Right ventricle myocardium inferior (tissue), 1 donor: ENCODE measurements around the gene POP7. TPM values are rescaled to one million over a fixed set of nuclear protein-coding genes. Genes with fewer than 3 reads are reported as not detected.
"Not testable (repeated sequence)": the region's sequence is repeated elsewhere in the genome, so short reads cannot be mapped to it uniquely, and the experiment has no call there.

ENCODE experiments used
- ATAC-seq: fragments of 200-7000 bp; cut with Tn5 transposase; one replicate; pipeline ENCODE4 v1.9.1; 2020; ENCODE audit warnings: mild to moderate bottlenecking, moderate library complexity
- DNase-seq: peaks from one replicate; pipeline ENCODE4 v3.0.0; 2021; ENCODE audit errors: missing footprints
- intact Hi-C: fragments of 100-400 bp; cut with DNase I; formaldehyde crosslinking; loops from one replicate; pipeline ENCODE4 v1.11.0; 2022
- long read RNA-seq: library from polyadenylated mRNA; unstranded; transcript quantifications from one replicate; pipeline ENCODE4 v2.0.0, GENCODE V29; 2021
- total RNA-seq: library from RNA; stranded (reverse); fragmentation: NEBNext Ultra II Directional; extraction: Animal tissue kit (Norgen Biotek cat#: 25700); gene quantifications from one replicate; pipeline ENCODE4 v1.2.1, GENCODE V29; 2021
- donor health status: DM: no; HTN: yes; CAD: no; lungs with severe emphysema.

The POP7 gene
- total RNA-seq, result 29.2 TPM
- long read RNA-seq, transcript POP7-201 (2 exons, 927 nt), result major isoform, 14 of 16 reads
- long read RNA-seq, partial matches to known transcripts, result 0 of 16 reads
- long read RNA-seq, other reads (novel, unspliced or antisense), result 2 of 16 reads

DNA sequence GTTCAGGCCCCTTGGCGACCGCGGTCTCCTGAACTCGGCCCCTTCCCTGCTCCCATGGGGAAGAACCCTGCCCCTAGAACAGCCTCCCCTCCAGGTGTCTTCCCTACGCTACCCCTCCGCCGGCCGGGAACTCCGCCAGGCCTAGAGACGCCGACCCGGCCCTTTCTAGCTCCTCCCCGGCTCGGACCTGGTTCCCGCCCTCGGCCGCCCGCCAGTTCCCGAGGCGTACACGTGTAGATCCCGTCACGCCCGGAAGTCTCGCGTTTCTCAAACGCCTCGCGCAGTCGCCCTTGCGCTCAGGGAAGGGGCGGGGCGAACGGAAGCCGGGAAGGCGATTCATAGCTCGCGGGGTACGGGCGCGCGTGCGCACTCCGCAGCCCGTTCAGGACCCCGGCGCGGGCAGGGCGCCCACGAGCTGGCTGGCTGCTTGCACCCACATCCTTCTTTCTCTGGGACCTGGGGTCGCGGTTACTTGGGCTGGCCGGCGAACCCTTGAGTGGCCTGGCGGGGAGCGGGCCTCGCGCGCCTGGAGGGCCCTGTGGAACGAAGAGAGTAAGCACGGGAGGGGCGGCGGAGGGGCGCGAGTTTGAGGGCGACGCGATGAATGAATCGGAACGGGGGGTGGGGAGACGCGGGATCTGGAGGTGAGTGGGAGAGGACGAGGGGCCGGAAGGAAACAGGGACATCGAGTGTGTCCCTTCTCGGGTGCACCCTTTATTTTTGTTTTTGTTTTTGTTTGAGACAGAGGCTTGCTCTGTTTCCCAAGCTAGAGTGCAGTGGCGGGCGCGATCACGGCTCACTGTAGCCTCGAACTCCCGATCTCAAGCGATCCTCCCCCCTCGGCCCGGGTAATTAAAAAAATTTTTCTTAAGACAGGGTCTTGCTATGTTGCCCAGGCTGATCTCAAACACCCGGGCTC is at the start of gene POP7:
Gene POP7, plus strand, starts transcription at position 369 of the 919 bp plus-strand sequence. CDS start 710 bp downstream, outside the sequence.
- DNase-seq (peak; percentile 100), ATAC-seq (peak; percentile 98)
- intact Hi-C loops, result loop anchor here (5.0 kb wide), 1 partner anchor 146 kb away; the partner anchor contains the start of gene SLC12A9

GRCh38 chr7:100662194-100662776 is 43.6 kb upstream of the POP7 start:
- ATAC-seq, DNase-seq, intact Hi-C loops: not testable (repeated sequence)

DNA sequence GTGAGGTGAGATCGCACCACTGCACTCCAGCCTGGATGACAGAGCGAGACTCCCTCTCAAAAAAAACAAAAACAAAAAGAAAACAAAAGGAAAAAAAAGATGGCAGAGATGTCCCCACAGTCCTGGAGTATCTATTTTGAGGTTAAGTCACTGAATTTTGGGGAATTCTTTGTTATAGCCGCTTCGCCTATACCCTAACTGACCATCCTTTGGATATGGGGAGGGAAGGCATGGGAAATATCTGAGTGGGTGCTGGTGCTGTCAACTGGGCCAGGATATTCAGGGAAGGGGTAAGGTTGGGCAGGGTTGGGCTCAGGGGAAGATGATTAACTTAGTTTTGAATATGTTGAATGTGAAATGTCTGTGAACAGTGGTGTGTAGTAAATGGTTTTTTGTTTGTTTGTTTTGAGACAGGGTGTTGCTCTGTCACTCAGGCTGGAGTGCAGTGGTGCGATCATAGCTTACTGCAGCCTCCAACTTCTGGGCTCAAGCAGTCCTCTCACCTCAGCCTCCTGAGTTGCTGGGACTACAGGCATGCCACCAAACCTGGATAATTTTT is 40.7 kb upstream of the POP7 start:
- intact Hi-C loops, result no loop called here
- ATAC-seq (no peak), DNase-seq (no peak)

DNA sequence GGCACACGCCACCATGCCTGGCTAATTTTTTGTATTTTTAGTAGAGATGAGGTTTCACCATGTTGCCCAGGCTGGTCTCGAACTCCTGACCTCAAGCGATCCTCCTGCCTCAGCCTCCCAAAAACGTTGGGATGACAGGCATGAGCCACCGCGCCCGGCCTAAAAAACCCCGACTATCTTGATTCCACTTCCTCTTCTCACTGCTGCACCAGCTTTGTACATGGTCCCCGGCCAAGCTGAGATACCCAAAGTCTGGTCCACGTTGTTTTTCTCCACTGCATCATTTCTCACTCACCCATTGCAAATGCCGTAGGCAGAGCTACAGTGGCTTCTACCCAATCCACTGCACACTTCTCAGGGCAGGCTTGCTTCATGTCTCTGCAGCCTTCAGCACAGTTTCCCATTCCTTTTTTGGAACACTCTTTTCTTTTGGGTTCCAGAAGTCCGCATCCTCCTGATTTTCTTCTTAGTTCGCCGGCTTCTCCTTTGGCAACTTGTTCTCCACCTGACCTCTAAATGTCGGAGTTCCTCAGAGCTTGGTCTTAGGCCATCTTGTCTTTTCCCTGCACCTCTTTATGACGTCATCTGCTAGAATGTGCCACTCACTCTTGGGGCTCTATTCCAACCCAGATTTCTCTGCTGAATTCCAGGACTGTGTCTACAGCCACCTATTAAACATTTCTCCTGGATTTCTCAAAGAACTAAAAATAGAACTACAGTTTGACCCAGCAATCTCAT is 38.4 kb upstream of the POP7 start:
- intact Hi-C loops, result no loop called here
- ATAC-seq, result no peak
- no peak for DNase-seq

- ATAC-seq (no peak), DNase-seq (no peak)
- intact Hi-C loops, result no loop called here
These were observed 37.9 kb upstream of the POP7 start for GRCh38 chr7:100668069-100668449.

GRCh38 chr7:100669106-100669505 is 36.8 kb upstream of the POP7 start:
- ATAC-seq, intact Hi-C loops, DNase-seq: not testable (repeated sequence)

- DNase-seq (no peak), ATAC-seq (no peak)
- intact Hi-C loops, result loop anchor here (5.0 kb wide), 3 partner anchors 43 to 203 kb away; partner anchors contain the start of genes FBXO24 and LRCH4
These were observed 35.8 kb upstream of the POP7 start for GRCh38 chr7:100670074-100670473.

DNA sequence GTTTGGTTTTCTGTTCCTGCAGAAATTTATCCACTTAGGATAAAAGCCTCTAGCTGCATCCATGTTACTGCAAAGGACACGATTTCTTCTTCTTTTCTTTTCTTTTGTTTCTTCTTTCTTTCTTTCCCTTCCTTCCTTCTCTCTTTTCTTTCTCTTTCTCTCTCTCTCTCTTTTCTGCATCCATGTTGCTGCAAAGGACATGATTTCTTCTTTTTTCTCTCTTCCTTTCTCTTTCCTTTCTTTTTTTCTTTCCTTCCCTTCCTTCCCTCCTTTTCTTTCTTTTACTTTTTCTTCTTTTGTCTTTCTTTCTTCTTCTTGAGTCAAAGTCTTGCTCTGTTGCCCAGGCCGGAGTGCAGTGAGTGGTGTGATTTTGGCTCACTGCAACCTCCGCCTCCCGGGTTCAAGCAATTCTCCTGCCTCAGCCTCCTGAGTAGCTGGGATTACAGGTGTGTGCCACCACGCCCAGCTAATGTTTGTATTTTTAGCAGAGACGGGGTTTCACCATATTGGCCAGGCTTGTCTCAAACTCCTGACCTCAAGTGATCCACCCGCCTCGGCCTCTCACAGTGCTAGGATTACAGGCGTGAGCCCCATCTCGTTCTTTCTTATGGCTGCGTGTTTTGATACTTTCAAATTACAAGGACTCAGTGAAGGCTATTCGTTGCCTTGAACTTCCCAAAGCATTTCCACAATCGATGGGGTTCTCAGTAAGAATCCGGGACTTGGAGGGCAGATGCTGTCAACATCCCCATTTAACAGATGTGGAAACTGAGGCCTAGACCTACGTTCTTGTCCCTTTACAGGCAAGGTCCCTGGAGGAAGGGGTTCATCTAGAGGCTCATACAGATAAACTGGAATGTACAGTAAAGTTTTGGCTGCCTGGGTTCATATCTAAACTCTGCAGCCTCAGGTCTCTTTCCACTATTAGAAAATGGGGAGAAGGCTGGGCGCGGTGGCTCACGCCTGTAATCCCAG is 34.3 kb upstream of the POP7 start:
- ATAC-seq (no peak), DNase-seq (no peak)
- intact Hi-C loops, result loop anchor here (5.0 kb wide), 3 partner anchors 44 to 204 kb away; partner anchors contain the start of genes FBXO24 and LRCH4

GRCh38 chr7:100673302-100673941 is 32.5 kb upstream of the POP7 start, which contains the start of gene GNB2:
Gene GNB2 (plus strand): TSS chr7:100673740. CDS start chr7:100676266, 2,526 bp downstream.
- peak; percentile 100 for DNase-seq
- peak; percentile 93 for ATAC-seq
- intact Hi-C loops, result loop anchor here (1.0 to 5.0 kb wide), 4 partner anchors 46 to 206 kb away; partner anchors contain the start of genes FBXO24, LRCH4 and MOSPD3

GRCh38 chr7:100673942-100674410 is 31.9 kb upstream of the POP7 start:
- DNase-seq (peak; percentile 75), ATAC-seq (no peak)
- intact Hi-C loops, result loop anchor here (1.0 to 5.0 kb wide), 5 partner anchors 17 to 207 kb away; partner anchors contain the start of genes FBXO24, LRCH4 and MOSPD3

- intact Hi-C loops, result loop anchor here (2.0 to 5.0 kb wide), 4 partner anchors 16 to 207 kb away; partner anchors contain the start of genes FBXO24 and LRCH4
- DNase-seq, result peak; percentile 76
- ATAC-seq, result no peak
These were observed 31.4 kb upstream of the POP7 start for GRCh38 chr7:100674411-100675104.

GRCh38 chr7:100675105-100675451 is 30.8 kb upstream of the POP7 start:
- intact Hi-C loops, result loop anchor here (2.0 kb wide), 1 partner anchor 16 kb away; no protein-coding TSS in a partner anchor
- DNase-seq (no peak), ATAC-seq (no peak)

GRCh38 chr7:100675581-100676350 is 30.2 kb upstream of the POP7 start:
- peak; percentile 95 for DNase-seq
- intact Hi-C loops, result loop anchor here (2.0 kb wide), 1 partner anchor 15 kb away; no protein-coding TSS in a partner anchor
- peak; percentile 15 for ATAC-seq

DNA sequence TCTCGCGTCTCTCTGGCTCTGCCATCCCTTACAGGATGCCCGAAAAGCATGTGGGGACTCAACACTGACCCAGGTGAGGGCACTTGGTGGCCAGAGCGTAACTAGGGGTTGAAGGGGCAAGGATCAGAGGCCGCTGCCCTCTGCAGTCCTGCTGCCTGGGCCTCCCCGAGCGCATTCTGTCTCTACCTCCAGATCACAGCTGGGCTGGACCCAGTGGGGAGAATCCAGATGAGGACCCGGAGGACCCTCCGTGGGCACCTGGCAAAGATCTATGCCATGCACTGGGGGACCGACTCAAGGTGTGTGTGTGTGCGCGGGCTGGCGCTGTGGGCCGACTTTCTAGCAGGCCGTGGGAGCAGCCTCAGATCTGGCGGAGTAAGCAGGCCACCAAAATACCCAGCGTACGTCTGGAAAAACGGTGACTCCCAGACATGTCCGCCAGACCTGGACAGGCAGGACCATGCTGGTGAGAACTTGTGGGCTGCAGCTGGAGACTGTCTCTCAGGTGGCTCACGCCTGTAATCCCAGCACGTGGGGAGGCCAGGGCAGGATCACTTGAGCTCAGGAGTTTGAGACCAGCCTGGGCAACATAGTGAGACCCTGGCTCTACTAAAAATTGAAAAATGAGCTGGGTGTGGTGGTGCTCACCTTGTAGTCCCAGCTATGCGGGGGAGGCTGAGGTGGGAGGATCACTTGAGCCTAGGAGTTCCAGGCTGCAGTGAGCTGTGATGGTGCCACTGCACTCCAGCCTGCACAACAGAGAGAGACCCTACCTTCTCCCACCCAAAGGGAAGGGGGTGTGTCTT is 29.2 kb upstream of the POP7 start:
- ATAC-seq (no peak), DNase-seq (peak; percentile 73)
- intact Hi-C loops, result no loop called here
